Left lung (tissue), 10 donors: ENCODE results near the gene ADSS1. TPM values are rescaled to one million over a fixed set of nuclear protein-coding genes. Genes with fewer than 3 reads are reported as not detected.

ENCODE experiments used
- ATAC-seq: fragments of 200-7000 bp; cut with Tn5 transposase; one replicate; pipeline ENCODE4 v1.9.1; 2020; ENCODE audit warnings: moderate library complexity
- DNase-seq, 4 donors: peaks; one replicate each; pipeline ENCODE4 v3.0.0-alpha.2; 2013 to 2020
- H3K27ac ChIP-seq, 2 donors: fragments of 200-600 bp; sonication (generic) in 1 of 2; one replicate each; pipeline versions ENCODE4 v1.5.0 to v1.8.0; 2020 to 2021
- H3K27me3 ChIP-seq, 2 donors: fragments of 200-600 bp; sonication (generic) in 1 of 2; one replicate each; pipeline versions ENCODE4 v1.5.0 to v1.8.0; 2020 to 2021
- H3K36me3 ChIP-seq, 2 donors: fragments of 200-600 bp; sonication (generic) in 1 of 2; one replicate each; pipeline versions ENCODE4 v1.5.0 to v1.8.0; 2020 to 2021
- H3K4me1 ChIP-seq, 2 donors: fragments of 200-600 bp; one replicate each; pipeline ENCODE4 v1.8.0; 2021
- H3K4me3 ChIP-seq, 2 donors: fragments of 200-600 bp; sonication (generic) in 1 of 2; one replicate each; pipeline versions ENCODE4 v1.5.0 to v1.8.0; 2020 to 2021; ENCODE audit warnings: mild to moderate bottlenecking in 1 of 2
- H3K9me3 ChIP-seq, 2 donors: fragments of 200-600 bp; sonication (generic) in 1 of 2; one replicate each; pipeline versions ENCODE4 v1.5.0 to v1.8.0; 2020 to 2021
- intact Hi-C, 2 donors: fragments of 100-400 bp; cut with DNase I; formaldehyde crosslinking; loops; one replicate each; pipeline versions ENCODE4 v1.11.2 to v1.14.2; 2022
- polyA plus RNA-seq, 6 donors: library from polyadenylated mRNA; unstranded; fragments of 120-200 nt; gene quantifications; one replicate each; pipeline ENCODE4 v1.2.1, GENCODE V29; 2013; ENCODE audit not compliant: insufficient read length in 6 of 6
- total RNA-seq, 2 donors: library from RNA; stranded (reverse); fragmentation: NEBNext Ultra II Directional; extraction: Animal tissue kit (Norgen Biotek cat#: 25700); gene quantifications; one replicate each; pipeline ENCODE4 v1.2.1, GENCODE V29; 2021
- TF ChIP-seq, protein P1 (sequence below), 2 donors: fragments of 200-600 bp; sonication (generic) in 1 of 2; IDR thresholded peaks; one replicate each; pipeline versions ENCODE4 v1.5.0 to v1.8.0; 2021; ENCODE audit warnings: antibody characterized with exemption in 2 of 2
- donor health status: DM: no; HTN: yes; CAD: no.
- donor health status: DM: no; HTN: no; CAD: no.

ADSS1 gene
- total and polyA plus RNA-seq, 8 donors: 5.2 to 16.6 (median 11.2) TPM

GRCh38 chr14:104730487-104730886 is 6.5 kb downstream of the ADSS1 start:
- no peak for ATAC-seq
- Histone ChIP-seq H3K9me3 (no peaks in the 10 kb centered on the region), H3K27me3 (no peaks in the 10 kb centered on the region), H3K4me3 (no peak overlapping the region), H3K27ac (no peak overlapping the region), H3K4me1 (peaks cover 0 to 20% of the 10 kb centered on the region in 2 donors), H3K36me3 (no peaks in the 10 kb centered on the region)
- intact Hi-C loops: no loop called here
- TF ChIP-seq, protein P1, sequence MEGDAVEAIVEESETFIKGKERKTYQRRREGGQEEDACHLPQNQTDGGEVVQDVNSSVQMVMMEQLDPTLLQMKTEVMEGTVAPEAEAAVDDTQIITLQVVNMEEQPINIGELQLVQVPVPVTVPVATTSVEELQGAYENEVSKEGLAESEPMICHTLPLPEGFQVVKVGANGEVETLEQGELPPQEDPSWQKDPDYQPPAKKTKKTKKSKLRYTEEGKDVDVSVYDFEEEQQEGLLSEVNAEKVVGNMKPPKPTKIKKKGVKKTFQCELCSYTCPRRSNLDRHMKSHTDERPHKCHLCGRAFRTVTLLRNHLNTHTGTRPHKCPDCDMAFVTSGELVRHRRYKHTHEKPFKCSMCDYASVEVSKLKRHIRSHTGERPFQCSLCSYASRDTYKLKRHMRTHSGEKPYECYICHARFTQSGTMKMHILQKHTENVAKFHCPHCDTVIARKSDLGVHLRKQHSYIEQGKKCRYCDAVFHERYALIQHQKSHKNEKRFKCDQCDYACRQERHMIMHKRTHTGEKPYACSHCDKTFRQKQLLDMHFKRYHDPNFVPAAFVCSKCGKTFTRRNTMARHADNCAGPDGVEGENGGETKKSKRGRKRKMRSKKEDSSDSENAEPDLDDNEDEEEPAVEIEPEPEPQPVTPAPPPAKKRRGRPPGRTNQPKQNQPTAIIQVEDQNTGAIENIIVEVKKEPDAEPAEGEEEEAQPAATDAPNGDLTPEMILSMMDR (IDR thresholded peaks at IDR 0.05): no peak
- DNase-seq: no peak

GRCh38 chr14:104731320-104732294 is 7.6 kb downstream of the ADSS1 start:
- DNase-seq (no peak), ATAC-seq (no peak)
- Histone ChIP-seq H3K27me3 (no peaks in the 10 kb centered on the region), H3K27ac (no peak overlapping the region), H3K9me3 (no peaks in the 10 kb centered on the region), H3K36me3 (no peaks in the 10 kb centered on the region), H3K4me1 (peaks cover 9 to 30% of the 10 kb centered on the region in 2 donors), H3K4me3 (no peak overlapping the region)
- TF ChIP-seq, protein P1 (IDR thresholded peaks at IDR 0.05): no peak
- intact Hi-C loops: no loop called here

- Histone ChIP-seq H3K4me3 (no peak overlapping the region), H3K27ac (no peak overlapping the region), H3K27me3 (no peaks in the 10 kb centered on the region), H3K9me3 (no peaks in the 10 kb centered on the region), H3K4me1 (peaks cover 9 to 35% of the 10 kb centered on the region in 2 donors), H3K36me3 (no peaks in the 10 kb centered on the region)
- ATAC-seq (peak; percentile 73), DNase-seq (peak in 1 of 4 donors; percentile 79)
- TF ChIP-seq, protein P1 (IDR thresholded peaks at IDR 0.05): no peak
- intact Hi-C loops: no loop called here
Measured at GRCh38 chr14:104732355-104732804, 8.4 kb downstream of the ADSS1 start.

GRCh38 chr14:104732931-104733681 is 9.1 kb downstream of the ADSS1 start:
- Histone ChIP-seq H3K27me3 (no peaks in the 10 kb centered on the region), H3K4me3 (no peak overlapping the region), H3K36me3 (no peaks in the 10 kb centered on the region), H3K27ac (no peak overlapping the region), H3K4me1 (peaks cover 9 to 35% of the 10 kb centered on the region in 2 donors), H3K9me3 (no peaks in the 10 kb centered on the region)
- intact Hi-C loops: no loop called here
- ATAC-seq (peak; percentile 24), DNase-seq (no peak)
- TF ChIP-seq, protein P1 (IDR thresholded peaks at IDR 0.05): no peak
